ENCODE data around the gene LAMP5. TPM values are rescaled to one million over a fixed set of nuclear protein-coding genes. Genes with fewer than 3 reads are reported as not detected.

Gene LAMP5
- total RNA-seq, 2 donors from 2014 or later: not detected

DNA sequence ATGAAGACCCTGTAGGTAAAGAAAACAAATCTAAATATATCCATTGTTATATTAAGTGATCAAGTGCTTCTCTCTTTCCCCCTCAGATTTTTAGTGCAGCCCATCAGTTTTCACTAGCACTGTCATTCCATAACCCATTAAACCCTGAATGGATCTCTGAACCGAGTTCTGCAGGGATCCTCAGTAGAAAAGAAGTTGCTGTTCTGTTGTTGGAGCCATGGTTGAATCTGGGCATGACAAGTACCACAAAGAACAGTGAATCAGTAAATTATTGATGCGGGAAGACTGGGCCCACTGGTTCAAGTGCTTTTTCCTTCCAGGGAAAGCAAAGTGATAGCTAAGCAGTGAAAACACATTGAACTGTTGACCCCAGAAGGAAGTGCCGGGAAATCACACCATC lies 60.4 kb downstream of the LAMP5 start:
- ATAC-seq (no peak), DNase-seq (no peak)
- intact Hi-C loops (cut with DNase I): no loop called here

DNA sequence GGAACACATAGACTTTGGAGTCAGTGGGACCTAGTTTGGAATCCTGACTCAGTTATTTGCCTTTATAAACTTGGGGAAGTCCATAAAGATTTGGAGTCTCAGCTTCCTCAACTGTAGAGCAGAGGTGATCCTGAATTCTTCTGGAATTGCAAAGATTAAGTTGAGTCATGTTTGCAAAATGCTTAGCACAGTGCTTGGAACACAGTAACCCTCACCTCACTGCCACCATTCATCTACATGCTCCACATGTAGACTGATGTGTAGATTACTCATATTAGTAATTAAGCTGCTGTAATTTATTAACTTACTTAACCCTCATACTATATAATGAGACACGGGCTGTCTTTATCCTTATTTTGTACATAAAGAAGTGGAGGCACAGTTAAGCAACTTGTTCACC lies 61.4 kb downstream of the LAMP5 start:
- ATAC-seq (no peak), DNase-seq (no peak)
- intact Hi-C loops (cut with DNase I): no loop called here

DNA sequence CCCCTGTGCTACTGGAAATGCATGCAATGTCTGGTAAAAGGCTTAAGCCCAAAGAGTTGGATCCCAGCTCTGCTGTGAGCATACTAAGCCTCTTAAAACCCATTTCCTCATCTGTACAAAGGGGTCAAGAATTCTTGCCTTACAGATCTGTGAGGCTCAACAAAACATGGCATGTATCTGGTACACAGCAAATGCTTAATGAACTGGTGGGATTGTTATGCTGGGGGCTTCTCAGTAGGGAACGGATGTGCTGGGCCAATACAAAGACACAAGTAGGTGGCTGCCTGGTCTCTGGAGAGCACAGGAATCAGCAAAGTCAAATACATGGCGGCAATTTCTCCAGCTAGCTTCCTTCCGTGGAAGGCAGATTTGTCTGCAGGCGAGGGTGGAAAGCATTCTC lies 62.3 kb downstream of the LAMP5 start:
- DNase-seq (no peak), ATAC-seq (no peak)
- intact Hi-C loops (cut with DNase I): no loop called here

DNA sequence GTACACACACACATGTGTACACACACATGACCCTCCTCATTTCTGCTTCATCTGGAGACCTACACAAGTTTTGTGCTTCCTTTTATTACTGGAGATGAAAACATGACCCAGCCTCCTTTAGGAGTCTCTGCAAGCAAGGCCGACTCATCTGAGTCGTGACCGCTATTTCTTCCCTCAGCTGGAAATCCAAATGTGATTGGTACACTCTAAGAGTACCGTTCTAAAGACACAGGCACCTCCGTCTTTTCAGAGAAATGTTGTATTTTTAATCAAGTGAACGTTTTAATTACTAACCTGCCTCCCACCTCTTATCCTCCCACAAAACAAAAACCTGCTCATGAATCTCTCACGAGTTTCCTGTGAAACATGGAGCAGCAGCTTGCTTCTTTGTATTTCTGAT lies 63.0 kb downstream of the LAMP5 start:
- ATAC-seq: no peak
- intact Hi-C loops (cut with DNase I): no loop called here
- DNase-seq: no peak

DNA sequence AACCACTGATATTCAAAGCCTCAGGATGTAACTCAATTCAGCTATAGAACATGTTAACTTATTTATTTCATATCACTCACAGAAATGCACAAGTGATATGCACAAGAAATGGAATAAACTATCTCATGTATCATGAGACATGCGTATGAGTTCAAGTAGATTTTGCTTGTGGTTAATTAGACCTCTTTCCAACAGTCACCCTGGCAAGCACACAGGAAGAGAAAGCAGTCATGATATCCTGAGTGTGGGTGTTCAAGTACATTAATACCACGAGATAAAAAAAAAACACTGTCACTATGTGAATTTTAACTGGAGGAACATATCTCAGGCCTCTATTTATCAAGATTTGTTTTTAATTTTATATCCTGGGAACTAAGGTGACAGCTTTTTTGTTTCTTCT lies 64.2 kb downstream of the LAMP5 start:
- intact Hi-C loops (cut with DNase I): no loop called here
- no peak for ATAC-seq
- DNase-seq: no peak
